Liver (tissue), 2 donors: ENCODE measurements around the gene ENAH.

Experiments
- CTCF ChIP-seq: fragments of 150-350 bp; IDR thresholded peaks from 2 replicates; pipeline ENCODE4 v1.5.1; 2017; ENCODE audit warnings: improper control_type of control experiment, low read depth, low read length; ENCODE audit not compliant: missing input control
- YY1 ChIP-seq: IDR thresholded peaks from 2 replicates; pipeline ENCODE4 v1.6.1; 2016; ENCODE audit warnings: antibody characterized with exemption, mild to moderate bottlenecking
- ZBTB33 ChIP-seq: IDR thresholded peaks from 2 replicates; pipeline ENCODE4 v1.6.1; 2016; ENCODE audit warnings: antibody characterized with exemption
- donor health status: healthy.

GRCh38 chr1:225667362-225667761 lies 14.4 kb upstream of the ENAH start:
- no peak for TF ChIP-seq CTCF
- TF ChIP-seq ZBTB33: no peak
- no peak for TF ChIP-seq YY1
